Activated naive CD4-positive, alpha-beta T cell treated with anti-CD3 and anti-CD28 coated beads, Interleukin-2, amount 50 U/mL, for 24 hours (primary cell): ENCODE data around the gene KCND3.

Experiments
- H3K27ac Mint-ChIP-seq: one replicate; pipeline ENCODE4 v1.8.0; 2021; ENCODE audit warnings: mild to moderate bottlenecking, mixed read lengths
- H3K27me3 Mint-ChIP-seq: one replicate; pipeline ENCODE4 v1.8.0; 2021; ENCODE audit warnings: mixed read lengths
- H3K36me3 Mint-ChIP-seq: one replicate; pipeline ENCODE4 v1.8.0; 2021; ENCODE audit warnings: mixed read lengths
- H3K4me1 Mint-ChIP-seq: one replicate; pipeline ENCODE4 v1.8.0; 2021; ENCODE audit warnings: mixed read lengths
- H3K4me3 Mint-ChIP-seq: one replicate; pipeline ENCODE4 v1.8.0; 2021; ENCODE audit warnings: mild to moderate bottlenecking, mixed read lengths
- H3K9me3 Mint-ChIP-seq: one replicate; pipeline ENCODE4 v1.8.0; 2021; ENCODE audit warnings: mixed read lengths

Gene KCND3

DNA sequence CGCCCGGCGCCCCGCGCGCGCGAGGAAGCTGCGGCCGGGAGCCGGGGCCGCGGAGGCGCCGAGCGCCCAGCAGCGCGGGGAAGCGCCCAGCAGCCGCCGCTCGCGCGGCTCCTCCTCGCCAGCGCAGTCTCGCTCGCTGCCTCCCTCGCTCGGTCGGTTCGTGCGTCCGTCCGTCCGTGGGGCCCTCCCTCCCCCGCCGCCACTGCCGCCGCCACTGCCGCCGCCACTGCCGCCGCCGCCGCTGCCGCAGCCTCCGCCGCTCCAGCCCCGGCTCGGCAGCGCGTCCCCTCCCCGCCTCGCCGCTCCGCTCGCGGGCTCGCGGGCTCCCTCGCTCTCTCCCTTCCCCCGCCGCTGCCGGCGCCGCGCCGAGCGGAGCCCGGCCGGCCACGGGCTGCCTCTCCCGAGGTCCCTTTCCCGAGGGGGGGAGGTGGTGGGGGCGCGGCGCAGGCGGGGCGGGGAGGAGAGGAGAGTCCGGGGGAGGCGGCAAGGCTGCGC lies at the start of gene KCND3:
Gene KCND3 (minus strand): TSS at position 138 of the 495 bp plus-strand sequence.
- Mint-ChIP-seq H3K9me3 (no peaks in the 10 kb centered on the region), H3K36me3 (no peaks in the 10 kb centered on the region), H3K27me3 (peaks cover 35% of the 10 kb centered on the region)

GRCh38 chr1:112034277-112034676 lies 44.8 kb upstream of the KCND3 start:
- no peaks in the 10 kb centered on the region for H3K4me1 Mint-ChIP-seq
- H3K9me3 Mint-ChIP-seq, result no peaks in the 10 kb centered on the region
- peaks cover 1% of the 10 kb centered on the region for H3K27me3 Mint-ChIP-seq
- H3K4me3 Mint-ChIP-seq, result no peak overlapping the region
- no peaks in the 10 kb centered on the region for H3K36me3 Mint-ChIP-seq
- no peak overlapping the region for H3K27ac Mint-ChIP-seq

More for the DNA sequence above, at the start of gene KCND3:
- H3K27ac Mint-ChIP-seq, result no peak within 1 kb of the TSS
- peaks cover 9% of the 10 kb centered on the region for H3K4me1 Mint-ChIP-seq
- peak within 1 kb of the TSS; percentile 65 for H3K4me3 Mint-ChIP-seq

DNA sequence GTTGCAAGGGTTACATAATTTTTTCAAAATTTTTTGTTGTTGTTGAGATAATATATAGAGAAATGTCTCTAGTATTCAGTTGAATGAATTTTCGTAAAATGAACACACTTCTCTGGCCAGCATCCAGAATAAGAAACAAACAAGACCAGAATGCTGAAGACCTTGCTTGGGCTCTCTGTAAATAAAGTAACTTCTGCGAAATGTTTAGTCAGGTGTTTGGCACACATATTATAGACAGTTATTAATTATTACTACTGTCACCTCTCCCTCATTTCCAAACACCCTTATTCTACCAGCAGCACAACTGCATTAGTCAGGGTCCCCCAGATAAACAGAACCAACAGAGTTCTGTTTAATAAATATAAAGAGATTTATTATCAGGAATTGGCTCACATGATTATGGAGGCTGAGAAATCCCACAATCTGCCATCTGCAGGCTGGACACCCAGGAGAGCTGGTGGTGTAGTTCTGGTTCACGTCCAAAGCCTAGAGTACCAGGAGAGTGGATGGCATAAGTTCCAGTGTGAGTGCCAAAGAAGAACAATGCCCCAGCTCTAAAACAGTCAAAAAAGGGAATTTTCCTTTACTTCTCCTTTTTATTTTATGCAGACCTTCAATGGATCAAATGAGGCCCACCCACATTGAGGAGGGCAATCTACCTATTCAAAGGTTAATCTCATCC lies 44.1 kb upstream of the KCND3 start:
- H3K36me3 Mint-ChIP-seq, result no peaks in the 10 kb centered on the region
- no peak overlapping the region for H3K4me3 Mint-ChIP-seq
- H3K27me3 Mint-ChIP-seq, result peaks cover 1% of the 10 kb centered on the region
- no peaks in the 10 kb centered on the region for H3K4me1 Mint-ChIP-seq
- H3K27ac Mint-ChIP-seq, result no peak overlapping the region
- H3K9me3 Mint-ChIP-seq, result no peaks in the 10 kb centered on the region

- peaks cover 3% of the 10 kb centered on the region for H3K27me3 Mint-ChIP-seq
- no peaks in the 10 kb centered on the region for H3K9me3 Mint-ChIP-seq
- H3K36me3 Mint-ChIP-seq, result no peaks in the 10 kb centered on the region
- no peaks in the 10 kb centered on the region for H3K4me1 Mint-ChIP-seq
- no peak overlapping the region for H3K27ac Mint-ChIP-seq
- no peak overlapping the region for H3K4me3 Mint-ChIP-seq
Measured at GRCh38 chr1:112030157-112030556, 40.7 kb upstream of the KCND3 start.

DNA sequence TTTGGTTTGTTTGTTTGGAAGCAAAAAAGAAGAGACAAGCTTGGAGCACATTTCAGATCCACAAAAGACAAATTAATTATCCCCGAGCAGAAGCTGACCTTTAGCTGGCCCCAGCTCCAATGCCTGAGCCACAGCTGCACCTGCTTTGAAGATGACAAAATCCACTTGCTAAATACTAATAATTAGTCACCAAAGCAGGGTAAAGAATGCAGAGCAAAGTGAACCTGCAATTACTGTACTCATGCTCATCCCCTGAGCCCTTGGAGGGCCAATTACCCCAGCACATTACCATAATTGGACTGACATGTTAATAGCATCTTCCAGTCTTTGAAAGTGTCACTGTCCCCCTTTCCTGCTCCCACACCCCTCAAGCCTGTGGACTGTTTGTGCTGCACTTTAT lies 38.2 kb upstream of the KCND3 start:
- Mint-ChIP-seq H3K27me3 (peaks cover 4% of the 10 kb centered on the region), H3K36me3 (no peaks in the 10 kb centered on the region), H3K4me3 (no peak overlapping the region), H3K9me3 (no peaks in the 10 kb centered on the region), H3K4me1 (no peaks in the 10 kb centered on the region), H3K27ac (no peak overlapping the region)

GRCh38 chr1:112026501-112026900 lies 37.0 kb upstream of the KCND3 start:
- Mint-ChIP-seq H3K4me1 (no peaks in the 10 kb centered on the region), H3K27ac (no peak overlapping the region), H3K36me3 (no peaks in the 10 kb centered on the region), H3K9me3 (no peaks in the 10 kb centered on the region), H3K27me3 (peaks cover 4% of the 10 kb centered on the region), H3K4me3 (no peak overlapping the region)

DNA sequence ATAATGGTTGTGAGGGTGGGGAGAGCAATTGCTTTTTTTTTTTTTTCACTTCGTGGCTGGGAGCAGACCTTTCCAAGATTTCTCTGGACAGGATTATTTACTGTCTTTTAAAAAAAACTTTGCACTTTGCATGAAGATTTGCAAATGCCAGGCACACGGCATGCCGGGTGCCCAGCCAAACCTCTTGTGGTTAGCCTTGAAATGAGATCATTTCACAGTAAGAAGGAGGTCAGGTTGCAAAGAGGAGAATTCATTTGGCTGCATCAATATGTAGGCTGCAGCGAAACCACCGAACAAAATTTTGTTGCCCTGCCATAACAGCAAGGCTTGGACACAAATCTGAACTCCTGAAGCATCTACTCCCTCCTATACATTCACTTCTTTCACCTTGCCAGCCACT lies 36.5 kb upstream of the KCND3 start:
- no peaks in the 10 kb centered on the region for H3K36me3 Mint-ChIP-seq
- no peaks in the 10 kb centered on the region for H3K9me3 Mint-ChIP-seq
- no peaks in the 10 kb centered on the region for H3K4me1 Mint-ChIP-seq
- H3K4me3 Mint-ChIP-seq, result no peak overlapping the region
- H3K27me3 Mint-ChIP-seq, result peaks cover 4% of the 10 kb centered on the region
- no peak overlapping the region for H3K27ac Mint-ChIP-seq

- no peak overlapping the region for H3K4me3 Mint-ChIP-seq
- peaks cover 11% of the 10 kb centered on the region for H3K27me3 Mint-ChIP-seq
Measured at GRCh38 chr1:112021263-112021662, 31.8 kb upstream of the KCND3 start.

GRCh38 chr1:112017183-112017582 lies 27.7 kb upstream of the KCND3 start:
- H3K27me3 Mint-ChIP-seq, result peaks cover 11% of the 10 kb centered on the region
- H3K4me3 Mint-ChIP-seq, result no peak overlapping the region
- H3K27ac Mint-ChIP-seq, result no peak overlapping the region
- no peaks in the 10 kb centered on the region for H3K9me3 Mint-ChIP-seq
- no peaks in the 10 kb centered on the region for H3K4me1 Mint-ChIP-seq
- no peaks in the 10 kb centered on the region for H3K36me3 Mint-ChIP-seq

More at GRCh38 chr1:112021263-112021662, 31.8 kb upstream of the KCND3 start:
- no peaks in the 10 kb centered on the region for H3K9me3 Mint-ChIP-seq
- no peaks in the 10 kb centered on the region for H3K4me1 Mint-ChIP-seq
- no peaks in the 10 kb centered on the region for H3K36me3 Mint-ChIP-seq
- no peak overlapping the region for H3K27ac Mint-ChIP-seq

DNA sequence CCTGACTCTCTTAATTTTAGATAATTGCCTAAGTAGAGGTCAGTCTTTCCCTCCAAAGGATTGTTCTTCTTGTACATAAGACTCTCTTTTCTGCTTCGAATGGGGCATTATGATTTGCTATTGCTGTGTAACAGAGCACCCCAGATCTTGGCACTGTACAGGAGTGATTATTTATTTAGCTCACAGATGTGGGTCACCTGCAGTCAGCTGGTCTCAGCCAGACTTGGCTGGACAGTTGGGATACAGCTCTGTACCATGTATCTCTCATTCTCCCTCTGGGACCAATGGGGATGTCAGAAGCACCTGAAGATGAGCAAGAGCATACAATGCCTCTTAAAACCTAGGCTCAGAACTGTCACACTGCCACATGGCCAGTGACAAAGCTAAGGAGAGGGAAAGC lies 23.4 kb upstream of the KCND3 start:
- no peak overlapping the region for H3K27ac Mint-ChIP-seq
- no peaks in the 10 kb centered on the region for H3K36me3 Mint-ChIP-seq
- no peaks in the 10 kb centered on the region for H3K9me3 Mint-ChIP-seq
- no peaks in the 10 kb centered on the region for H3K4me1 Mint-ChIP-seq
- H3K27me3 Mint-ChIP-seq, result peaks cover 5% of the 10 kb centered on the region
- no peak overlapping the region for H3K4me3 Mint-ChIP-seq

GRCh38 chr1:112011202-112011601 lies 21.7 kb upstream of the KCND3 start:
- Mint-ChIP-seq H3K4me1 (no peaks in the 10 kb centered on the region), H3K4me3 (no peak overlapping the region), H3K27me3 (peaks cover 5% of the 10 kb centered on the region), H3K9me3 (no peaks in the 10 kb centered on the region), H3K36me3 (no peaks in the 10 kb centered on the region), H3K27ac (no peak overlapping the region)

DNA sequence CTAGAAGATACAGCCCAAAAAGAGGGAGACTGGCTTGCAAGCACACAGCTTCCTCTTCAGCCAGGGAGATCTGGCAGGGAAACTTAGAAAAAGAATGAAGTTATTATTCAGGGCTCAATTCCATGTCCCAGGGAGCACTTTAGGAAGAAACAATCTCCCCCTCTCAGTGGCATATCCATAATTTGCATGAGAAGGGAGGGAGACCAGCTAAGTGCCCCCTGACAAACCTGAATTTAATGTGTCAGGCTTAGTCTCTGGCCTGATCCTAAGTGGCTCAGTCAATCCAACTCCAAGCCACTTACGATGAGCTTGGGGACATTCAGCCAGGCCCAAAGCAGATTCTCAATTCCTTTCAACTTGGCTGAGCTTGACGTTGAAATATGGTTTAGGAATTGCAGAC lies 17.7 kb upstream of the KCND3 start:
- Mint-ChIP-seq H3K4me3 (no peak overlapping the region), H3K36me3 (no peaks in the 10 kb centered on the region), H3K4me1 (no peaks in the 10 kb centered on the region), H3K9me3 (no peaks in the 10 kb centered on the region), H3K27me3 (peaks cover 12% of the 10 kb centered on the region), H3K27ac (no peak overlapping the region)

GRCh38 chr1:112006416-112007025 lies 17.1 kb upstream of the KCND3 start:
- Mint-ChIP-seq H3K4me1 (no peaks in the 10 kb centered on the region), H3K9me3 (no peaks in the 10 kb centered on the region), H3K27ac (no peak overlapping the region), H3K36me3 (no peaks in the 10 kb centered on the region), H3K4me3 (no peak overlapping the region), H3K27me3 (peaks cover 15% of the 10 kb centered on the region)

GRCh38 chr1:112004076-112004475 lies 14.6 kb upstream of the KCND3 start:
- peaks cover 32% of the 10 kb centered on the region for H3K27me3 Mint-ChIP-seq

GRCh38 chr1:112002514-112002913 lies 13.0 kb upstream of the KCND3 start:
- no peaks in the 10 kb centered on the region for H3K4me1 Mint-ChIP-seq
- no peaks in the 10 kb centered on the region for H3K9me3 Mint-ChIP-seq
- peaks cover 36% of the 10 kb centered on the region for H3K27me3 Mint-ChIP-seq
- H3K4me3 Mint-ChIP-seq, result no peak overlapping the region
- H3K36me3 Mint-ChIP-seq, result no peaks in the 10 kb centered on the region
- H3K27ac Mint-ChIP-seq, result no peak overlapping the region

More at GRCh38 chr1:112004076-112004475, 14.6 kb upstream of the KCND3 start:
- Mint-ChIP-seq H3K36me3 (no peaks in the 10 kb centered on the region), H3K9me3 (no peaks in the 10 kb centered on the region), H3K27ac (no peak overlapping the region), H3K4me3 (no peak overlapping the region), H3K4me1 (no peaks in the 10 kb centered on the region)

- Mint-ChIP-seq H3K9me3 (no peaks in the 10 kb centered on the region), H3K4me1 (no peaks in the 10 kb centered on the region), H3K4me3 (no peak overlapping the region), H3K36me3 (no peaks in the 10 kb centered on the region), H3K27ac (no peak overlapping the region), H3K27me3 (peaks cover 39% of the 10 kb centered on the region)
Measured at GRCh38 chr1:112001436-112001835, 12.0 kb upstream of the KCND3 start.
